Measurements from ENCODE around the gene AHCTF1.

AHCTF1 gene, protein sequence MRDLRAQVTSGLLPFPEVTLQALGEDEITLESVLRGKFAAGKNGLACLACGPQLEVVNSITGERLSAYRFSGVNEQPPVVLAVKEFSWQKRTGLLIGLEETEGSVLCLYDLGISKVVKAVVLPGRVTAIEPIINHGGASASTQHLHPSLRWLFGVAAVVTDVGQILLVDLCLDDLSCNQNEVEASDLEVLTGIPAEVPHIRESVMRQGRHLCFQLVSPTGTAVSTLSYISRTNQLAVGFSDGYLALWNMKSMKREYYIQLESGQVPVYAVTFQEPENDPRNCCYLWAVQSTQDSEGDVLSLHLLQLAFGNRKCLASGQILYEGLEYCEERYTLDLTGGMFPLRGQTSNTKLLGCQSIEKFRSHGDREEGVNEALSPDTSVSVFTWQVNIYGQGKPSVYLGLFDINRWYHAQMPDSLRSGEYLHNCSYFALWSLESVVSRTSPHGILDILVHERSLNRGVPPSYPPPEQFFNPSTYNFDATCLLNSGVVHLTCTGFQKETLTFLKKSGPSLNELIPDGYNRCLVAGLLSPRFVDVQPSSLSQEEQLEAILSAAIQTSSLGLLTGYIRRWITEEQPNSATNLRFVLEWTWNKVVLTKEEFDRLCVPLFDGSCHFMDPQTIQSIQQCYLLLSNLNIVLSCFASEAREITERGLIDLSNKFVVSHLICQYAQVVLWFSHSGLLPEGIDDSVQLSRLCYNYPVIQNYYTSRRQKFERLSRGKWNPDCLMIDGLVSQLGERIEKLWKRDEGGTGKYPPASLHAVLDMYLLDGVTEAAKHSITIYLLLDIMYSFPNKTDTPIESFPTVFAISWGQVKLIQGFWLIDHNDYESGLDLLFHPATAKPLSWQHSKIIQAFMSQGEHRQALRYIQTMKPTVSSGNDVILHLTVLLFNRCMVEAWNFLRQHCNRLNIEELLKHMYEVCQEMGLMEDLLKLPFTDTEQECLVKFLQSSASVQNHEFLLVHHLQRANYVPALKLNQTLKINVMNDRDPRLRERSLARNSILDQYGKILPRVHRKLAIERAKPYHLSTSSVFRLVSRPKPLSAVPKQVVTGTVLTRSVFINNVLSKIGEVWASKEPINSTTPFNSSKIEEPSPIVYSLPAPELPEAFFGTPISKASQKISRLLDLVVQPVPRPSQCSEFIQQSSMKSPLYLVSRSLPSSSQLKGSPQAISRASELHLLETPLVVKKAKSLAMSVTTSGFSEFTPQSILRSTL (N-terminal part only)

DNA sequence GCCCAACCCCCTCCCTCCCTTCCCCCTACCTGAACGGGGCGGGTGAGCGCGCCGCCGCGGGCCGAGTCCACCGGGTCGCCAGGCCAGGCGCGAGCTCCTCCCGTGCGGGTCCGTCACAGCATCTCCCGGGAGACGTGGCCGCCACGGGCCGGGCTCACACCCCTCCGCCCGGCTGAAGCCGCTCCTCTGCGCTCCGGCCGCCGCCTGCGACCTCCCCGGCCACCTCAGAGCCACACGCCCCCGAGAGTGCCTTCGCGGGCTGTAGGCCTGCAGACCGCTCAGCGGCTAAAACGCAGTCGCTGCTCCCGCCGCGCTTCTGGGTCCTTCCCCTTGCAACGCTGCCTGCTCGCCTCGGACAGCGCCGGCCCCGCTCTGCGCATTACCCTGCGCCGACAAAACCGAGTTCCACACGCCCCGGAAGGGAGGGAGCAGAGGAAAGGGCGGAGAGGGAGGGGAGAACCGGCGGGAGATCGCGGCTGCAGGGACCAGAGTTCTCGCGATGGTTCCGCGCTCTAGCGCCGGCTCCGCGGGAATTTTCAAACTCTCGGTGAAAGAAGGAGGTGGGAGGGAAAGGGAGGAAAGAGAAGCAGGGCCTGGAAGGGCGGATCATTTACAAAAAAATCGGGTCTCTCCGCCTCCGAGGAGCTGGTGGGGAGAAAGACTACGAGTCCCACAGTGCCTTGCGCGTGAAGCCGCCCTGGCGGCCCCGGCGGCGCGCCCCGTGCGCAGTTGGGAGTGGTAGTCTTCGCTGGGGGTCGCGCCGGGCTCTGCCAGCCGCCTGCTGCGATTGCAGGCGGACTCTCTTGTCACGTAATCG lies at the start of gene AHCTF1:
TSS of gene AHCTF1 (minus strand) at position 400 of the 817 bp plus-strand sequence. CDS start 13,578 bp downstream, outside the sequence.
- DNase-seq (ENCODE audit: low read depth, low spot score) = peak; percentile 99

DNA sequence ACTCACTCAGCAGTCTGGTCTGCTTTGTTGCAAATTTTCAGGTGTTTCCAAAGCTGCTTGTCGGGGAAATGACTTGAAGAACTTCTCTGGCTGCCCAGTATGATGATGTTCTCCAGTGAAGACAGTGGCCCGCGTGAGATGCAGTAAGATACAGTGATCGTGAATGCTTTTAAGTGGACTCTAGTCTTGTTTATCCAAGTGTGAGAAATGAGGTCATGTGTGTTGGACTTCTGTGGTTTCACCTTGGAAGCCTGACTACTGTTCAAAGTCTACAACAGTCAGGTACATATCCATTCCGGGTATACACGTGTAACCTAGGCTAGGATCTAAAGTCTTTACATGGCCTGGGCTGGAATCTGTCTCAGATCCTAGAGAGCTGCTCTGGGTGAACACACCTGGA lies 47.0 kb upstream of the AHCTF1 start:
- no peak for DNase-seq (ENCODE audit: low read depth, low spot score)

DNA sequence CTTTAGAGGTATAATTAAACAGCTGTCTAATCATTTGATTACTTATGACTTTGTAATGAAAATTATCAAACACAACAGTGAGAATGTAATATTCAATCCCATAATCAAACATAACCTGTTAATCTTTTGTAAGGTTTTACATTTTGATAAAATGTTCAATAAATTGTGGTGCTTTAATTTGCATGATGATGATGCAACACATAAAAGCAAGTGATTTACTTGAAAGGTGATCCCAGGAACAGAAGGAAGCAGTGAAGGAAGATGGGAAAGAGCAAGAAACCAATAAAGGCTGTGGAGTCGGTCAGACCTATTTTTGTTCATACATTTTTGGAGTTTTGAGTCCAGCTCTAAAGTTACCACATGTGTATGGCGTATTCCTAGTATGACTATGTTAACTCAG lies 46.5 kb upstream of the AHCTF1 start:
- DNase-seq (ENCODE audit: low read depth, low spot score) = no peak

DNA sequence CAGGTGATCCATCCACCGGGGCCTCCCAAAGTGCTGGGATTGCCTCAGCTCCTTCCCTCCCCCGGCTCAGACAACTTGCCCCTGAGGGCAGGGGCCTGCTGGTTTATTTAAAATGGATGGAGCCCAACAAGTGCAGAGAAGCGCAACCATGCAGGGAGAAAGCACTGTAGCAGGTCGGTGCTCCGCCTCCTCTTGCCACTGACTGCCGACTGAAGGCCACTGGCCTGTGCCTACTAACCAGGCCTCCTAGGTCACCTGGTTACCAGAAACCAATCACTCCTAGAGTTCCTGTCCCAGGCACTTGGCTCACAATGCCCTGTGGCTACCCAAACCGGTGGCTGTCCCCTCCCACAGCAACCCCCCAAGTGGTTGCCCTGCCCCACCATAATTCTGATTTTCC lies 40.2 kb upstream of the AHCTF1 start:
- DNase-seq (ENCODE audit: low read depth, low spot score) = no peak

DNA sequence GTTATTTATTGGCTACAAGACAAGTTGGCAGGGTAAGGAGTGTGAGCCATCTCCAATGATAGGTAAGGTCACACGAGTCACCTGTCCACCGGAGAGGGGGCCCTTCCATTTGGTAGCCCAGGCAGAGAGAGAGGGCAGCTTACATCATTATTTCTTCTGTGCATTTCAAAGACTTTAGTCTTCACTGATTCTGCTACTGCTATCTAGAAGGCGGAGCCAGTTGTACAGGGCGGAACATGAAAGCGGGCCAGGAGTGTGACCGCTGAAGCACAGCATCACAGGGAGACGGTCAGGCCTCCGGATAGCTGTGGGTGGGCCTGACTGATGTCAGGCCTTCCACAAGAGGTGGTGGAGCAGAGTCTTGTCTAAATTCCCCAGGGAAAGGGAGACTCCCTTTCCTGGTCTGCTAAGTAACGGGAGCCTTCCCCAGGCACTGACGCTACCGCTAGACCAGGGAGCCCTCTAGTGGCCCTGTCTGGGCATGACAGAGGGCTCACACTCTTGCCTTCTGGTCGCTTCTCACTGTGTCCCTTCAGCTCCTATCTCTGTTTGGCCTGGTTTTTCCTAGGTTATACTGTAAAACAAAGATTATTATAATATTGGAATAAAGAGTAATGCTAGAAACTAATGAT lies 39.5 kb upstream of the AHCTF1 start:
- DNase-seq (ENCODE audit: low read depth, low spot score) = peak; percentile 15

DNA sequence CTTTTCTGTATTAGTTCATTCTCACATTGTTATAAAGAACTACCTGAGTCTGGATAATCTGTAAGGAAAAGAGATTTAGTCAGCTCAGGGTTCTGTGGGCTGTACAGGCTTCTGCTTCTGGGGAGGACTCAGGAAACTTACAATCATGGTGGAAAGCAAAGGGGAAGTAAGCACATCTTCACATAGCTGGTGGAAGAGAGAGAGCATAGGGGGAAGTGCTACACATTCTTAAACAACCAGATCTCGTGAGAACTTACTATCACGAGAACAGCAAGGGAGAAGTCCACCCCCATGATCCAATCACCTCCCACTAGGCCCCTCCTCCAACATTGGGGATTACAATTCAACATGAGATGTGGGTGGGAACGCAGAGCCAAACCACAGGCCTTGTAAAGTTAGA lies 37.9 kb upstream of the AHCTF1 start:
- DNase-seq (ENCODE audit: low read depth, low spot score) = no peak

DNA sequence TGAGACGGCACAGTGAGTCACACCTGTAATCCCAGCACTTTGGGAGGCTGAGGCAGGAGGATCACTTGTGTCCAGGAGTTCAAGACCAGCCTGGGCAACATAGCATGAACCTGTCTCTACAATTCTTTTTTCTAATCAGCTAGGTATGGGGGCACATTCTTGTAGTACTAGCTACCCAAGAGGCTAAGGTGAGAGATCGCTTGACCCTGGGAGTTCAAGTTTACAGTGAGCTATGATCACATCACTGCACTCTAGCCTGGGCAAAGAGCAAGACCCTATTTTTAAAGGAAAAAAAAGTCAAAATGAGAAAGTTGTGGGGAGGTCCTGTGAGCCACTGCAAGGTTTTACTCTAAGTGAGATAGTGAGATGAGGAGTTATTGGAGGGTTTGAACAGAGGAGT lies 34.8 kb upstream of the AHCTF1 start:
- no peak for DNase-seq (ENCODE audit: low read depth, low spot score)

DNA sequence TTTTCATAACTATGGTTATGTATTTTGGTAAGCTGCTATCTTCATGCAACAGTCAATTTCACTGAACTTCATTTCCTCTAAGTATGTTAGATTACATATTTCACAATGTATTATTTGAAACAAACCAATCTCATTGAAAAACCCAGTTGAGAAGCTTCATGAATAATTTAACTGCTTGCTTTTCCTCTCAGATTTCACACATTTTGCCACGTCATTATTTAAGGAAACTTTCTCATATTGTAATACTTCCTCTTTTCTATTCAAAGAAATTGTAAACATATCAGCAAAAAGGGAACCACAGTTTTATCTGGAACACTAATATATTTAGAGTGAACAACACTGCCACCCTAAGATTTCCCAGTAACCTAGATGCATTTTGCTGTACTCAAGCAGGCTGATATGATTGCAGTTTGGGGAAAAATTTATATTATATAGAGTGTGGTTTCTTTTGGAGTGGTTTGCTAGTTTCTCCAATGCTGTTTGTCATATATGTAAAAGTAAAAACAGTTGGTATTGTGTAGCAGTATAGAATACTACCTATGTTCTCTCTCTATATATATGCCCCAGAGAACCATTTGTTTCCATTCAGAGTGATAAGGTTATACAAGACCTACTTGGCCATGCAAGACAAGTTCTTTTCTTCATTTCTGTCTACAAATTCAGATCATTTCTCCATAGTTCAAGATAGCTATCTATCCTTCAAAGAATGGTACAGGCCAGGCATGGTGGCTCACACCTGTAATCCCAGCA lies 28.4 kb upstream of the AHCTF1 start:
- no peak for DNase-seq (ENCODE audit: low read depth, low spot score)

DNA sequence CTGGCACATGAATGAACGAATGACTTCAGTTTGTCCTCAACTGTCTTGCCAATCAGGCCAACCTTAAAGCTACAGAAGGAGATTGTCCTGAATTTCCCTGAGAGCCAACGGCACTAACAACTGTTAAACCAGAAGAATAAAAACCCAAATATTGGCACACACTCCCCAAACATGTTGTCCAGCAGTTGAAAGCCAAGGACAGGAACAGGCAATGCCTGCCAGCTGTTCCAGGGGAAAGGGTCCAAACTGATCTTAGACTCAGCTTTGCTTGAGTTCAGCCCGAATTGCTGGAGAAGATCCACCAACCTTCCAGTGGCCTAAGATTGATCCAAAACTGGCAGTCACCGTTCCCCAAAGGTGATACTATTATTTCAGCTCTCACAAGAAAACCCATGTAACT lies 22.4 kb upstream of the AHCTF1 start:
- no peak for DNase-seq (ENCODE audit: low read depth, low spot score)

DNA sequence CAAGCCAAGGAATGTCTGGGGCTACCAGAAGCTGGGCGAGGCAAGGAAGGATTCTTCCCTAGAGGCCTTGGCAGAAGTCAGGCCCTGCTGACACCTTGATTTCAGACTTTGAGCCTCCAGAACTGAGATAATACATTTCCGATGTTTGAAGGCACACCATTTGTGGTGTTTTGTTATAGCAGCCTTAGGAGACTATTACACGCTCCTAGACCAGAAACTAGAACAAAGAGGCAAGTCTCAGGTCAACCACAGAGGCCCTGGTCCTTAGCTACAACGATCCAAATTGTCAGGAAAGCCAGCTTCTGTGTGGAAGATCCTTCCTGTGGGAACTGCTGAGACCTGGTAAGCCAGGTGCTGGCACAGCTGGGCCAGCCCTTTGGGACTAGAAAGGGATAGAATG lies 19.7 kb upstream of the AHCTF1 start:
- DNase-seq (ENCODE audit: low read depth, low spot score) = no peak

DNA sequence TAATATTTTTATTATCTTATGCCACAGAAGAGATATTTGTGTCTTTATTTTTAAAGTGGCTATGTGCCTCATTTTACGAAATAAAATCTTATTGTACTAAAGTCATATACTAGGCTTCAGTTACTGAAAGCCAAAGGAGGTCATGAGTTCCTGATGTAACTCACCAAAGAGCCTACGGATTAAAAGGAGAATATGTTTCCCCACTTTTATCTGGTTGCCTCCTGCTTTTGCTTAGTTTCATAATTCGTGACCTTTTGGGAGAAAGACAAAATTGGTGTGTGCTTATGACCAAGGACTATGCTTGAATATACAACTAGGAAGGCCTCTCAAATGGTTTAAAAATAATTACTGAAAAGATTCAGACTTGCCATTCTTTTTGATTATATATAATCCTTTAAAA lies 18.2 kb upstream of the AHCTF1 start:
- no peak for DNase-seq (ENCODE audit: low read depth, low spot score)

DNA sequence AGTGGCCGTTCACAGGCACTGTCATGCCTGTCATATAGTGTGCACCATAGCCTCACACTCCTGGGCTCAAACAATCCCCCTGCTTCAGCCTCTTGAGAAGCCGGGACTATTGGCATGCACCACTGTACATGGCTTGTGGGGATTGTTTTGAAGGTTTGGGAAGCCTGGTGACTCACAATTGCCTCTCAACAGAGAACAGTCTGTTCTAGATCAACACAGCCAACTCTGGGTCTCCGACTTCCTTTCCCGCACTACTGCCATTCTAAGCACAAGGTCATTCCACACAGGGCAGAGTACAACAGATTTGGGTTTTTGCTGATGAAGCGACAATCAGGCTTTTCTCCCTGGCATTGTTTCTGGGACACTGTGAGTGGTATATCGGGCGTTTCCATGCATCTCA lies 15.5 kb upstream of the AHCTF1 start:
- DNase-seq (ENCODE audit: low read depth, low spot score) = peak; percentile 87

DNA sequence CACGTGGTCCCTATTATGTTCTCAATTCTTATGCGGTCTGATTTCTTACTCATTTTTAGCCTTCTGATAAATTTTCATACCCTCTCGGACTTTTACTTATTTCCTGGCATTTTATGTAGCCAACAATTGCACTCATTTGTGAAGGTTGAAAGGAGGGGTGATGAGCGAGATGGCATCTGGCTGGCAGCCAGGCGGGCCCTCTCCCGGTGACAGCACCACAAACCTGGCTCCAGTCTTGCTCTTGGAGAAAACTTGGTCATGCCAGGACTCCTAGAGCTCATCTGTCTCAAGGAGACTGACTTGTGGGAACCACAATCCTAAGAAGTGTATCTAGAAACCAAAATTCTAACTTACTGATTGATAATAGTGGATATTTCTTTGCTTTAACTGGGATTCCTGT lies 14.6 kb upstream of the AHCTF1 start:
- DNase-seq (ENCODE audit: low read depth, low spot score) = peak; percentile 4

DNA sequence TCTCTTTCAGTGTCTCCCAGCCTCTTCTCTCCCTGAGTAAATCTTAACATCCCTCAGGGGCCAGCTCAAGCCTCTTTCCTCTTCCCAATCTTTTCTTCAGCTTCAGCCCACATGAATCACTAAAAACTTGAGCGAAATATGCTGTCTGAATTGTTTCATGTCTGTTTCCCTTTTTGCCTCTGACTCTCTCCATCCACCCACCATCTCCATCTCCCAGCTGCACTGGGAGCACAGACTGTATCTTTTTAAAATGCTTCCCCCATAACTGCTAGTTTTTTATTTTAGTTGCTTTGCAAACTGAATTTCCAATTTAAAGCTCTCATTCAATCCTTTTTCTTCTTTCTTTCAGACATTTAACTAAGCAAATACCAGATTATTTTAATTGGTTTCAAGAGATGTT lies 3.0 kb upstream of the AHCTF1 start:
- no peak for DNase-seq (ENCODE audit: low read depth, low spot score)

DNA sequence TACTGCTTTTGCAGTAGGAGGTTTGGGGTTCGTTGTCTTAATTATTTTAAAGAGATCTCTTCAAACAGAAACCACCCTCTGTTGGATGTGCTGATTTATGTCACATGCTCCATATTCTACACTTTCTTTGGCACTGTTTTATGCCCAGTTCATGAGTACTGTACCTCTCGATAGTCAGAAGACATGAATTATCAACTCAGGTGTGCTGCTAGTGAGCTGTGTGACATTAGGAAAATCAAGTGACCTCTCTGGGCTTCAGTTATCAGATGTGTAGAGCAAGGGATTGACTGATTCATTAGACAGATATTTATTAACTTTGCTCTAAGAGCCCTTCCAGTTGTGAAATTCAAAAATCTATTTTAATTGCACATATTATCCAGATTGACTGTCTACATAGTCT lies 2.1 kb upstream of the AHCTF1 start:
- DNase-seq (ENCODE audit: low read depth, low spot score) = no peak

DNA sequence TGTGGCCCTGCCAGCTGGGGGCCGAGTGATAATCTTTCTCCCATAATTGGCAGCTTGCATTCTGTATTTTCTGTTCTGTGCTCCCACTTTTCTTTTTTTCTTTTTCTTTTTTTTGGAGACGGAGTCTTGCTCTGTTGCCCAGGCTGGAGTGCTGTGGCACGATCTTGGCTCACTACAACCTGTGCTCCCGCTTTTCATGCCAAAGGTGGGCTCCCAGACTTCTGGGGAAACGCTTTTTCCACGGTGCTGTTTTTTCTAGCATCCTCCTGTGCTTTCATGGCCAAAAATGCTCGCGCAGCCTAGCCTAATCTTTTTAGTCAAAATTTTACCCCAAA lies 585 bp upstream of the AHCTF1 start:
- DNase-seq (ENCODE audit: low read depth, low spot score) = no peak

DNA sequence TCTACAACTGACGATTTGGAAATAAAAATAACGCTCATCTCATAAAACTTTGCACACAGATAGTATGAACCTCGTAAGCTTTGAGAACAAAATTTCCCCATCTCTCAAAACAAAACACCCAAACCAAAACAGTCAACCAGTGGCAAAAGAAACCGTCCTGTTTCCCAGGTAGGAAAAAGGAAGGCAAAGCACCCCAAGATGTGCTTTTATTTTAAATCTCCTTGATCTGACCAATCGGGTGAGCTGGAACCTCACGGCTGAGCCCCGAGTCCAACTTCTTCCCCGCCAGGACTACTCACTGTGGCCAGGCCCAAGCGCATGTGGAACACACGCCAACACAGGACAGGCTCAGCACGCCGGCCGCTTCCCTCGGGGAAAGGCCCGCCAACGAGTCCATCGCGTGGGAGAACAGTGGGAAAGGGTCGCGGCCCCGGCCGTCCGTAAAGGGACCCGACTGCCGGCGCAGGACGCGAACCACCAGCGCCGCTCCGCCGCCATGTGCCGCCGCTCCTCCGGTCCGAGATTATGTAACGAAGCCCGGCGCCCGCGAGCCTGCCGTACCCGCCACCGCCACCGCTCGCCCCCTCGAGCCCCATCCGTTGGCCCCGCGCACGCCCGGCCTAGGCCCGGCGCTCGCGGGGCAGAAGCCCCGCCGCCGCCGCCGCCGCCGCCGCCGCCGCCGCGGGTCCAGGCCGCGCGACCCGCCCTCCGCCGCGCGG lies 759 bp downstream of the AHCTF1 start:
- DNase-seq (ENCODE audit: low read depth, low spot score) = peak; percentile 77

DNA sequence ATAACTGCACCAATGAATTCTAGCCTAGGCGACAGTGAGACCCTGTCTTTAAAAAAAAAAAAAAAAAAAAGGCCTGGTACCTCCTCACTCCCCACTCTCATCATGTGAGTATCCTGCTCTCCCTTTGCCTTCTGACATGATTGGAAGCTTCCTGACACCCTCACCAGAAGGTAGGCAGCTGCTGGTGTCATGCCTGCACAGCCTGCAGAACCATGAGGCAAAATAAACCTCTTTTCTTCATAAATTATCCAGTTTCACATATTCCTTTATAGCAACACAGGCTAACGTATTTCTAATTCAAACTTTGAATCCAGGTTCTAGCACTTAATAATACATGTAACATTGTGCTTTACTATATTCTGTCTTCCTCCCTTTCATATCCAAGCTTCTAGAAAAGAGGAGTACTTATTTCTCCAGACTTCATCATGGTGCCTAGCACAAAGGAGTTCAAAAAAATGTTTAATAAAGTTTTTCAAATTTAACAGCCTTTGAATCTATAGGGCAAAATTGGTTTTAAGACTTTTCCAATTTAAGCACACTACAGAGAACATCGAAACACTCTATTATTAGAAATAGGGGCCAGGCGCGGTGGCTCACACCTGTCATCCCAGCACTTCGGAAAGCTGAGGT lies 5.6 kb downstream of the AHCTF1 start:
- no peak for DNase-seq (ENCODE audit: low read depth, low spot score)

DNA sequence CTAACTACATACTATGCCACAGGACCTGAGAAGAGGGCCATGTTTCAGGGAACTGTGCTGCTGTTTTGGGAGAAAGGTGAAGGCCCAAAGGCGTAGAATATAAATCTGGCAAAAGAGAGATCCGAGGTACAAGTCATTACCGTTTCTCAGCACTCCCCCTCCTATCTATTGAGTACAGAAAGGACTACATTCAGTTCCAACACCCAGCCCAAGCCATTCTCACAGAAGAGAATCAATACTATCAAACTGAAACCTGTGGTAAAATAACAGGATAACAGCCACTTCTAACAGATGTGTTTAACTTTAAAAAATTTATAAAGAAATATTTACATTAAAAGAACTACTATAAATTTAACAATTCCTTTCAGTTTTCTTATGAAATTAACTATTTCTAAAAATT lies 7.8 kb downstream of the AHCTF1 start:
- no peak for DNase-seq (ENCODE audit: low read depth, low spot score)

Data from astrocyte of the hippocampus (primary cell).